Smooth muscle cell (in vitro differentiated cells): Measurements from ENCODE around the gene DCC. TPM values are rescaled to one million over a fixed set of nuclear protein-coding genes. Genes with fewer than 3 reads are reported as not detected.

Source experiments
- DNase-seq: peaks from one replicate; lab custom pipeline; 2025; ENCODE audit not compliant: unreplicated experiment; lab: John Stamatoyannopoulos, UW
- H2AFZ ChIP-seq: fragments of 200-600 bp; sonication (generic); 2 replicates; pipeline ENCODE4 v1.6.0; 2016; ENCODE audit warnings: antibody characterized with exemption, low read depth, mild to moderate bottlenecking
- H3F3A ChIP-seq: fragments of 200-600 bp; sonication (generic); 2 replicates; pipeline ENCODE4 v1.6.0; 2017; ENCODE audit warnings: antibody characterized with exemption, low read depth
- H3K27ac ChIP-seq: fragments of 200-600 bp; sonication (generic); 2 replicates; pipeline ENCODE4 v1.5.1; 2016; ENCODE audit warnings: low read depth, mild to moderate bottlenecking
- H3K27me3 ChIP-seq: fragments of 200-600 bp; sonication (generic); 2 replicates; pipeline ENCODE4 v1.6.1; 2016; ENCODE audit warnings: low read depth, mild to moderate bottlenecking
- H3K36me3 ChIP-seq: fragments of 200-600 bp; sonication (generic); 2 replicates; pipeline ENCODE4 v1.5.1; 2016; ENCODE audit warnings: low read depth
- H3K4me1 ChIP-seq: fragments of 200-600 bp; sonication (generic); 2 replicates; pipeline ENCODE4 v1.5.1; 2016; ENCODE audit warnings: low read depth
- H3K4me2 ChIP-seq: fragments of 200-600 bp; sonication (generic); 2 replicates; pipeline ENCODE4 v1.6.0; 2016; ENCODE audit warnings: mild to moderate bottlenecking
- H3K4me3 ChIP-seq: fragments of 200-600 bp; sonication (generic); 2 replicates; pipeline ENCODE4 v1.5.1; 2016; ENCODE audit warnings: mild to moderate bottlenecking
- H3K79me2 ChIP-seq: fragments of 200-600 bp; sonication (generic); 2 replicates; pipeline ENCODE4 v1.6.0; 2016; ENCODE audit warnings: low read depth, mild to moderate bottlenecking
- H3K9ac ChIP-seq: fragments of 200-600 bp; sonication (generic); 2 replicates; pipeline ENCODE4 v1.6.0; 2016; ENCODE audit warnings: low read depth
- H3K9me3 ChIP-seq: fragments of 200-600 bp; sonication (generic); replicated peaks from 2 replicates; pipeline ENCODE4 v1.5.1; 2016; ENCODE audit warnings: low read depth
- H4K20me1 ChIP-seq: fragments of 200-600 bp; sonication (generic); 2 replicates; pipeline ENCODE4 v1.6.0; 2016; ENCODE audit warnings: low read depth
- CTCF ChIP-seq: fragments of 200-600 bp; sonication (generic); IDR thresholded peaks from 2 replicates; pipeline ENCODE4 v1.5.1; 2017; ENCODE audit warnings: borderline replicate concordance, mild to moderate bottlenecking, antibody characterized with exemption; ENCODE audit not compliant: insufficient read depth, poor library complexity, severe bottlenecking
- WGBS: methylation state at CpG from one replicate; pipeline ENCODE4 v1.1.7; 2016; ENCODE audit warnings: low lambda C conversion rate; 5-methylcytosine and 5-hydroxymethylcytosine counted together
- polyA plus RNA-seq: library from polyadenylated mRNA; unstranded; fragments of >200 nt; fragmentation: Nextera tagmentation; extraction: Ambion mirVana; gene quantifications from 2 replicates; pipeline ENCODE4 v1.2.1, GENCODE V29; 2016
- total RNA-seq: library from RNA; depleted of rRNA; stranded (reverse); fragments of >200 nt; gene quantifications from 2 replicates; pipeline ENCODE4 v1.2.3, GENCODE V29; 2014

Gene DCC
- total and polyA plus RNA-seq, 2 experiments from 2014 or later, result not detected

DNA sequence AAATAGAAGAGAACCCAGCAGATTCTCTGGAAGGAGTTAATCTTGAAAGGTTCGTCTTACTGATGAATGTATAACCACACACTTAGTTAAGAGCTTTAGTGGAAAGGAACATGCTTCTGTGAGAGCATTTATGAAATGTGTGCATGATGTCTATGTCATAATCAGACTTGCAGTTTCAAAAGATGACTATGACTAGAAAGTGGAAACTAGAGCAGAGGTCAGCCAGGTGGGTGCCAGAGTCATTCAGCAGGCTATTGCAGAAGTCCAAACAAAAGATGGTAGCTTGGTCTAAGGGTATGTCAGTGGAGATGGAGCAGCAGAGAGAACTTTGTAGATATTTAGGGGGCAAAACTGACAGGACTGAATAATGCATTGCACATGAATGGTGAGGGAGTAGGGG lies 825.8 kb downstream of the DCC start:
- H2AFZ ChIP-seq, result no peak overlapping the region
- no peaks in the 10 kb centered on the region for H3K27me3 ChIP-seq
- no peak for DNase-seq
- no peaks in the 10 kb centered on the region for H3K36me3 ChIP-seq
- no peak overlapping the region for H3K4me2 ChIP-seq
- no peak overlapping the region for H3K4me3 ChIP-seq
- no peaks in the 10 kb centered on the region for H4K20me1 ChIP-seq
- no peaks in the 10 kb centered on the region for H3F3A ChIP-seq
- H3K79me2 ChIP-seq, result no peaks in the 10 kb centered on the region
- 75% methylated on average over 1 of the region's 1 CpG for WGBS
- no peaks in the 10 kb centered on the region for H3K9me3 ChIP-seq
- TF ChIP-seq CTCF, result no peak
- no peaks in the 10 kb centered on the region for H3K4me1 ChIP-seq
- H3K27ac ChIP-seq, result no peak overlapping the region
- no peak overlapping the region for H3K9ac ChIP-seq

DNA sequence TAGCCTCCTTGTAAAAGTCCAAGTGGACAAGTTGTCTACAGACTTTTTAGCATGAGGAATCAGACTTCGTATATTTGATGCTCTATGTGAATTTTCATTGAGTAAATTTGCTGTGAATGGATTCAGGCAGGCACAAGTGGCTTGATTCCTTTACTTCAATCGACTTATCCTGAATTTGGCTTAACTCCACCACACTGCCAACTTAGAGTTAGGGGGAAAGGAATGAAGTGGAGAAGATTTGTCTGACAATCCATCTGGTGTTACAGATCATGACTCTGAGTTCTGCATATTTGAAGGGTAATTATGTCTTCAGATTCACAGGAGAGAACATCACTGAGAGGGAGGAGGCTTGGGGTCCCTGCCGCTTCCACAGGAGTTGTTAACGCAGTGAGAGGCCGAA lies 829.3 kb downstream of the DCC start:
- no peak overlapping the region for H3K27ac ChIP-seq
- H3K4me3 ChIP-seq, result no peak overlapping the region
- no peaks in the 10 kb centered on the region for H3K9me3 ChIP-seq
- H2AFZ ChIP-seq, result no peak overlapping the region
- H4K20me1 ChIP-seq, result no peaks in the 10 kb centered on the region
- WGBS, result 90% methylated on average over 5 of the region's 5 CpGs
- no peaks in the 10 kb centered on the region for H3F3A ChIP-seq
- no peaks in the 10 kb centered on the region for H3K27me3 ChIP-seq
- no peak overlapping the region for H3K4me2 ChIP-seq
- no peaks in the 10 kb centered on the region for H3K36me3 ChIP-seq
- no peak overlapping the region for H3K9ac ChIP-seq
- no peak for DNase-seq
- no peak for TF ChIP-seq CTCF
- H3K4me1 ChIP-seq, result no peaks in the 10 kb centered on the region
- no peaks in the 10 kb centered on the region for H3K79me2 ChIP-seq

DNA sequence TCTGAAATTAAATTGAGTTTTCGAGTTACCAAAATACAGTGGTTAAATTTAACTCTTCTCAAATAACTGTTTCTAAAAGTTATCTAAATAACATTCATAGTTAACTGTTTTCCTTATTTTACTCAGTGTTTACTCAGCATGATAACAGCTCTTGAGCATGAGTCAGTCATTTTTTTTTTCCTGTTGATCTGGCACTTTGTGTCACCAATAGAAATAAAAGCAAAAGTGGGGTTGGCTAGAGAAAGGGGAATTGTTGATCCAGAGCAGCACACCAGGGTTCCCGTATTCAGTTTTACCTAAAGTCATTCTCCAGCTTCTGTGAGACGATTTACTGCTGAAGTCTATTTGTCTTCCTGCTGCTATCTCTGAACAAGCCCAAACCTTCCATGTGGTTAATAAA lies 851.6 kb downstream of the DCC start:
- Histone ChIP-seq H3K9ac (no peak overlapping the region), H3K79me2 (no peaks in the 10 kb centered on the region), H3K27me3 (no peaks in the 10 kb centered on the region), H3K4me1 (peaks cover 15% of the 10 kb centered on the region), H3K36me3 (no peaks in the 10 kb centered on the region), H3K4me2 (peak overlapping the region; percentile 61), H3F3A (no peaks in the 10 kb centered on the region), H3K4me3 (no peak overlapping the region), H3K9me3 (no peaks in the 10 kb centered on the region), H2AFZ (no peak overlapping the region), H3K27ac (no peak overlapping the region), H4K20me1 (no peaks in the 10 kb centered on the region)
- DNase-seq, result no peak
- WGBS, result 23% methylated on average over 3 of the region's 3 CpGs
- TF ChIP-seq CTCF, result no peak

GRCh38 chr18:53193870-53194269 lies 853.9 kb downstream of the DCC start:
- H3K79me2 ChIP-seq, result no peaks in the 10 kb centered on the region
- no peaks in the 10 kb centered on the region for H3K9me3 ChIP-seq
- no peak overlapping the region for H3K4me3 ChIP-seq
- no peak overlapping the region for H2AFZ ChIP-seq
- no peaks in the 10 kb centered on the region for H3F3A ChIP-seq
- H4K20me1 ChIP-seq, result no peaks in the 10 kb centered on the region
- no peak for TF ChIP-seq CTCF
- DNase-seq, result no peak
- no peaks in the 10 kb centered on the region for H3K36me3 ChIP-seq
- no peak overlapping the region for H3K27ac ChIP-seq
- H3K27me3 ChIP-seq, result no peaks in the 10 kb centered on the region
- H3K4me1 ChIP-seq, result peaks cover 15% of the 10 kb centered on the region
- H3K4me2 ChIP-seq, result no peak overlapping the region
- no peak overlapping the region for H3K9ac ChIP-seq
